Measurements from ENCODE around the gene FAM83C. TPM values are rescaled to one million over a fixed set of nuclear protein-coding genes. Genes with fewer than 3 reads are reported as not detected.

The FAM83C gene
- total RNA-seq, 1 experiment from 2014 or later: not detected

DNA sequence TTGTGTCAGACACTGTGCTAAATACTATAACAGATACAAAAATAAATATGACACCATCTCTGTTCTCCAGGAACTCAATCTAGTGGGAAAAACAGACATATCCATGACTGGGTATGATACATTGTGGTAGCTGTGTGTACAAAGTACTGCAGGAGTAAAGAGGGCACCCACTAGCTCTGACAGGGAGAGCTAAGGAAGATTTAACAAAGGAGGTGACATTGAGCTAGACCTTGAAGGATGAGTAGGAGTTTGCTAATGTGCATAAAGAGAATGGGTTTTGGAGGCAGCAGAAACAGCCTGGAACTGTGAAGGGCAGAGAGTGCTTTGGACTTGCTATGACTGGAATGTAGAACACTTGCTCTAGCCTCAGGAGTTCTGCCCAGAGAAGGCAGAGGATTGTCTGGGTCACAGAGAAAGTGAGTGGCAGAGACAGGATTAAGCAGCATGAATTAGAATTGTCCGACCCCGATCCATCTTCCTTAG, 51.4 kb downstream of the FAM83C start:
- DNase-seq (ENCODE audit: extremely low read depth, low read depth): no peak

DNA sequence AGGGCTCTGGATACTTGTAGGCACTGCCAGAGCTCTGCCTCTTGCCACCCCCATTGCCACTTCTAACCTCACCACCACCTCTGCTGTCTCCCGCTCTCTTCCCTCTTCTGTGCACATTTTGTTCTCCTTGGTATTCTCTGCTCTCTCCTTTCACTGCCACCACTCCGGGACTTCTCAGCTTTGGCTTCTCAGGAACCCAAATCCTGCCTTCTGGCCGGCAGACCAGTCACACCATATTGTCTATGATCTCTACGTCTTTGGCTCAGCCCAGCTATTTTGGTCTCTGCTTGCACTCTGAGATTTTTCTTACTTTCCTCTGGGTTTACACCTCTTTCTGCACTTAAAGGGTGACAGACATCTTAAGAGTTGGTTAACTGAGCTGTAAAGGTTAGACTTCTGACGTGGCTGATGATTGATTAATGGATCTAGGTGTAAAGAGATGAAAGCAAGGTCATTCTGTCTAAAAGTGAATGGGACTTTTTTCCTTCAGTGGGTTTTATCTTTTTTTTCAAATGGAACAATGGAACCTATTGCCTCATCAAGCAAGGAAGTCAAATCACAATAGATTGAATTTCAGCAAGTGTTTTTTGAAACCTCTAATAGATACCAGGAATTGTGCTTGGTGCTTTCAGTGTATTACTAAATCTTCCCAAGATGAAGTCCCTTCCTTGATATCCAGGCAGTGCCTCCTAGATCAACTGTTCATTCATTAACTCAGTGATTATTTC, 52.0 kb downstream of the FAM83C start:
- no peak for DNase-seq (ENCODE audit: extremely low read depth, low read depth)

DNA sequence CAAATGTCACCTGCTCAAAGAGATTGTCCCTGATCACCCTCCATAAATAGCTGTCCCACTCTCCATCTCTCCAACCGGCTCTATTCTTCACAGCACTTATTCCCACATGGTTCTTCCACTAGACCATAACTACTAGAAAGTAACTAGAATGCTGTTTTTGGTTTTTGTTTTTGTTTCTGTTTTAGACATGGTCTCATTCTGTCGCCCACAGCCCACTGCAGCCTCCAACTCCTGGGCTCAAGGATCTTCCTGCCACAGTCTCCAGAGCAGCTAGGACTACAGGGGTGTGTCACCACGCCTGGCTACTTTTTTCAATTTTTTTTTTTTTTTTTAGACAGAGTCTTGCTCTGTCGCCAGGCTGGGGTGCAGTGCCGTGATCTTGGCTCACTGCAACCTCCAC, 53.5 kb downstream of the FAM83C start:
- DNase-seq (ENCODE audit: extremely low read depth, low read depth): no peak

DNA sequence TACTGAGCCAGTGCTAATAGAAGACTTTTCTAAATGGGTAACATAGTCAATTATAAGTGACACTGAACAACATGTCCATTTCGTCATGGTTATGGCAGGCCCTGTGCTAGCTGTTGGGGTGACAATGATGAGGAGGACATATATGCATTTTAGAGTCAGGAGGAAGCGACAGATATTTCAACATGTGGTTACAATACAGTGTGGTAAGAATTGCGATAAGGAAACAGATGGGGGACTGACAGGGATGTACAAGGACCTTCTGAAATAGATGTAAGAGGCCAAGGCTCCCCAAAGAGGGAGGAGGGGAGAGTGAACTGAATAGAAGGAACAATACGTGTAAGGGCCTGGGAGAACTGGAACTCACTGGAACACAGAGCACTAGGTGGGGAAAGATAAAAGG, 54.1 kb downstream of the FAM83C start:
- DNase-seq (ENCODE audit: extremely low read depth, low read depth): no peak

DNA sequence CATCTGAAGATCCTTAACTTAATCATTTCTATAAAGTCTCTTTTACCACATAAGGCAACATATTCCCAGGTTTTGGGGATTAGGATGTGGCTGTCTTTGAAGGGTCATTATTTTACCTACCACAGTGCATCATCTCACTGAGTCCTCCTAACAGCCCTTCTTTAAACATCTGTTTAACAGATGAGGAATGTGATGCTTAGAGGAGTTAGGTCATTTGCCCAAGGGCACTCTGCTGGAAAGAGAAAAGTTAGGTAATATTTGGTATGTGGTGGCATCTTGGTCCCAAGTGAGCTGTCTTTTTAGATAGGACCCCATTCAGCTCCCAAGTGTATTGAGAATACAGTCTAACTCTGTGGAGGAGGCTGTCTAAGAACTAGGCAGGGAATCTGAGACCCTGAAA, 54.7 kb downstream of the FAM83C start:
- DNase-seq (ENCODE audit: extremely low read depth, low read depth): no peak

DNA sequence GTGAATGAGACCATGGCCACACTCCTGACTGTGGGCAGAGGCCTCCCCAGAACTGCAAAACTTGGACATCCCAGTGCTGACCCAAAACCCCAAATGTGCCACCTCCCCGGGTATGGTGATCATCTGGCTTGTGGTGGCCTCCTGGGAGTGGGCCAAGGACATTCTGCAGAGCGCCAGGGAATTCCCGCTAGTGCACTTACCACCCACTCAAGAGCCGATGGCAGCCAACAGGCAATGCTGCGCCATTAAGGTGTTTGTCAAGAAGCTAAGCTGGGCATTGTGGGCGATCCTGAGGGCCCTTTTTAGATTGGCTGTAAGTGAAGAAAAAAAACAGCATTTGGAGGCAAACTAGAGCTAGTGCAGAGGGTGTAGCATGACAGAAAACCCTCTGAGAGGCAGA, 56.3 kb downstream of the FAM83C start:
- no peak for DNase-seq (ENCODE audit: extremely low read depth, low read depth)

Other genes starting within 250 kb of the FAM83C start
- 43.3 and 49.5 TPM in 2 replicates for gene TRPC4AP, start 199.6 kb downstream of the FAM83C start, total RNA-seq (2014; rRNA removed; shearing (Covaris generic))
- 73.5 and 75.4 TPM in 2 replicates for gene EDEM2, start 145.1 kb downstream of the FAM83C start, total RNA-seq (2014; rRNA removed; shearing (Covaris generic))
- gene PROCR, start 120.4 kb downstream of the FAM83C start, total RNA-seq (2014; rRNA removed; shearing (Covaris generic)): 165 and 178 TPM in 2 replicates
- gene MMP24, start 65.7 kb downstream of the FAM83C start, total RNA-seq (2014; rRNA removed; shearing (Covaris generic)): 0.05 TPM in 1 of 2 replicates, not detected in the other
- gene MMP24OS, start 14.3 kb downstream of the FAM83C start, total RNA-seq (2014; rRNA removed; shearing (Covaris generic)): 9.4 and 10.8 TPM in 2 replicates
- 159 and 181 TPM in 2 replicates for gene EIF6, start 7.7 kb downstream of the FAM83C start, total RNA-seq (2014; rRNA removed; shearing (Covaris generic))
- gene UQCC1, start 119.5 kb upstream of the FAM83C start, total RNA-seq (2014; rRNA removed; shearing (Covaris generic)): 30.7 and 35.8 TPM in 2 replicates
- gene GDF5, start 145.8 kb upstream of the FAM83C start, total RNA-seq (2014; rRNA removed; shearing (Covaris generic)): not detected in 2 replicates
- 20.0 and 21.8 TPM in 2 replicates for gene CEP250, start 163.2 kb upstream of the FAM83C start, total RNA-seq (2014; rRNA removed; shearing (Covaris generic))
- not detected in 2 replicates for gene C20orf173, start 237.2 kb upstream of the FAM83C start, total RNA-seq (2014; rRNA removed; shearing (Covaris generic))
- 161 and 177 TPM in 2 replicates for gene ERGIC3, start 249.7 kb upstream of the FAM83C start, total RNA-seq (2014; rRNA removed; shearing (Covaris generic))

All from NCI-H460 (cell line).